ENCODE measurements around the gene ASTN2.

- TF ChIP-seq CTCF (IDR thresholded peaks at IDR 0.05; ENCODE audit: borderline replicate concordance, extremely low read depth, low read length, poor library complexity, severe bottlenecking) (no peak), EZH2 (IDR thresholded peaks at IDR 0.05; ENCODE audit: borderline replicate concordance, low read depth, low read length, severe bottlenecking) (no peak)
These were observed 2.0 kb upstream of the ASTN2 start for GRCh38 chr9:117416856-117417255.

Data from DND-41 (cell line).